GM12892 (cell line): Measurements from ENCODE around the gene KCNAB1.

Experiments
- POLR2A ChIP-seq: IDR thresholded peaks from 2 replicates; pipeline ENCODE4 v1.6.1; 2011; ENCODE audit warnings: low read depth, low read length, control low read depth
- POLR2AphosphoS5 ChIP-seq: IDR thresholded peaks from 2 replicates; pipeline ENCODE4 v1.6.1; 2011; ENCODE audit warnings: low read depth, low read length, control low read depth
- TAF1 ChIP-seq: IDR thresholded peaks from 2 replicates; pipeline ENCODE4 v1.6.1; 2011; ENCODE audit warnings: low read depth, mild to moderate bottlenecking, control low read depth, low read length, borderline replicate concordance

DNA sequence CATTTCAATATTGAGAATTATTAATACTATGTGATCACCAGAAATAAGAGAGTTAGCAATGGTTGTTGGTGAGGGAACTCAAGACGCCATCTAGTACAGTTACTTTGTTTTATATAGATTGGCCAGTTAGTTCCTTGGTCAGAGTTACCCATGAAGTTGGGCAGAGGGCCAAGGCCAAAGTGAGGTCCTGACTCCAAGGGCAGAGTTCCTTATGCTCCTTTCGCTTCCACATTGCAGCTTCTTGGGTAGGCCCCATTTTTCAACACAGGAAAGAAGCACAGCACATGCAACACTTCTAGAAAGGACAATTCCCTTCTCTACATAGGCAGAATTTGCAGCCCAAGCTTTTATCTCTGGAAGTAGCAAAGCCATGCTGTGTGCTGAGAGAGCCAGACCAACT lies 178.6 kb downstream of the KCNAB1 start:
- TF ChIP-seq POLR2A (no peak), POLR2AphosphoS5 (no peak), TAF1 (no peak)
